OCI-LY3 (cell line): ENCODE data around the gene TCF3.

Experiments used
- EZH2phosphoT487 ChIP-seq: fragments of 200-600 bp; shearing (Covaris generic); IDR thresholded peaks from 2 replicates; pipeline ENCODE4 v1.6.1; 2018; ENCODE audit warnings: antibody characterized with exemption, mixed run types, low read depth
- TF ChIP-seq, protein P1 (sequence below): fragments of 200-600, 300-600 bp; sonication (generic); IDR thresholded peaks from 2 replicates; pipeline ENCODE4 v1.5.1; 2014; ENCODE audit warnings: antibody characterized with exemption, low read length, low read depth

DNA sequence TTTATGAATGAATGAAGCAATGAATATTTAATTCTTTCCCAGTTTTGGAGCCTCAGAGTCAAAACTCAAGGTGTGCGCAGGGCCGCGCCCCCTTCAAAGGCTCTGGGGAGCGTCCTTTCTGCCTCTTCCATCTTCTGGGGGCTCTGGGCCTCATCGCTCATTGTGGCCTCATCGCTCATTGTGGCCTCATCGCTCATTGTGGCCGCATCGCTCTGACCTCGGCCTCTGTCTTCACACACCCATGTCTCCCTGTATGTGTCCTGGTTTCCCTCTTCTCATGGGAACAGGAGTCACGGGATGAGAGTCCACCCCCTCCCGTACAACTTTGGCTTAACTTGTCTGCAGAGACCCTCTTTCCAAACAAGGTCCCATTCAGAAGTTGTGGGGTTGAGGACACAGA is 81.1 kb downstream of the TCF3 start:
- TF ChIP-seq, protein P1, sequence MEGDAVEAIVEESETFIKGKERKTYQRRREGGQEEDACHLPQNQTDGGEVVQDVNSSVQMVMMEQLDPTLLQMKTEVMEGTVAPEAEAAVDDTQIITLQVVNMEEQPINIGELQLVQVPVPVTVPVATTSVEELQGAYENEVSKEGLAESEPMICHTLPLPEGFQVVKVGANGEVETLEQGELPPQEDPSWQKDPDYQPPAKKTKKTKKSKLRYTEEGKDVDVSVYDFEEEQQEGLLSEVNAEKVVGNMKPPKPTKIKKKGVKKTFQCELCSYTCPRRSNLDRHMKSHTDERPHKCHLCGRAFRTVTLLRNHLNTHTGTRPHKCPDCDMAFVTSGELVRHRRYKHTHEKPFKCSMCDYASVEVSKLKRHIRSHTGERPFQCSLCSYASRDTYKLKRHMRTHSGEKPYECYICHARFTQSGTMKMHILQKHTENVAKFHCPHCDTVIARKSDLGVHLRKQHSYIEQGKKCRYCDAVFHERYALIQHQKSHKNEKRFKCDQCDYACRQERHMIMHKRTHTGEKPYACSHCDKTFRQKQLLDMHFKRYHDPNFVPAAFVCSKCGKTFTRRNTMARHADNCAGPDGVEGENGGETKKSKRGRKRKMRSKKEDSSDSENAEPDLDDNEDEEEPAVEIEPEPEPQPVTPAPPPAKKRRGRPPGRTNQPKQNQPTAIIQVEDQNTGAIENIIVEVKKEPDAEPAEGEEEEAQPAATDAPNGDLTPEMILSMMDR, result no peak
- no peak for TF ChIP-seq EZH2phosphoT487
